ENCODE measurements around the gene MSI2. TPM values are rescaled to one million over a fixed set of nuclear protein-coding genes. Genes with fewer than 3 reads are reported as not detected.

Gene MSI2
- total RNA-seq, 1 donor from 2014 or later = 67.9 TPM

- no peaks in the 10 kb centered on the region for H3K9me3 ChIP-seq (ENCODE audit: insufficient read depth, low read depth, low read length)
- no peak overlapping the region for H3K4me3 ChIP-seq (ENCODE audit: insufficient read depth, low read depth, low read length)
- no peak overlapping the region for H3K27ac ChIP-seq (ENCODE audit: low read depth, low read length)
- no peaks in the 10 kb centered on the region for H3K27me3 ChIP-seq (ENCODE audit: insufficient read depth, low read length)
- Mint-ChIP-seq H3K4me3 (ENCODE audit: unreplicated experiment) (no peak overlapping the region), H3K4me1 (ENCODE audit: low read depth, unreplicated experiment) (no peaks in the 10 kb centered on the region), H3K27me3 (ENCODE audit: low read depth, unreplicated experiment) (no peaks in the 10 kb centered on the region), H3K9me3 (ENCODE audit: unreplicated experiment) (no peaks in the 10 kb centered on the region), H3K27ac (ENCODE audit: unreplicated experiment) (no peak overlapping the region), H3K36me3 (ENCODE audit: low read depth, unreplicated experiment) (peaks cover 21% of the 10 kb centered on the region)
- TF ChIP-seq CTCF (IDR thresholded peaks at IDR 0.05; ENCODE audit: insufficient read depth, low read depth, low read length) (no peak), EZH2 (IDR thresholded peaks at IDR 0.05; ENCODE audit: insufficient read depth, low read length) (no peak)
- no peak overlapping the region for H2AFZ ChIP-seq (ENCODE audit: low read depth, low read length)
- DNase-seq (ENCODE audit: low read depth) (no peak), FAIRE-seq (no peak)
- peaks cover 75% of the 10 kb centered on the region for H4K20me1 ChIP-seq (ENCODE audit: insufficient read depth, low read length)
- no peak overlapping the region for H3K9ac ChIP-seq (ENCODE audit: low read length)
- H3K4me1 ChIP-seq (ENCODE audit: insufficient read depth, low read length) = no peaks in the 10 kb centered on the region
- H3K36me3 ChIP-seq (ENCODE audit: insufficient read depth, low read length) = no peaks in the 10 kb centered on the region
- no peak overlapping the region for H3K4me2 ChIP-seq (ENCODE audit: low read length)
- H3K79me2 ChIP-seq (ENCODE audit: insufficient read depth, low read length) = peaks cover 15% of the 10 kb centered on the region
Measured at GRCh38 chr17:57338257-57338914, 82.1 kb downstream of the MSI2 start.

- H3K4me1 Mint-ChIP-seq (ENCODE audit: low read depth, unreplicated experiment) = no peaks in the 10 kb centered on the region
- Histone ChIP-seq H2AFZ (ENCODE audit: low read depth, low read length) (no peak overlapping the region), H4K20me1 (ENCODE audit: insufficient read depth, low read length) (peaks cover 73% of the 10 kb centered on the region)
Measured at GRCh38 chr17:57340160-57340981, 84.0 kb downstream of the MSI2 start.

More at GRCh38 chr17:57340160-57340981, 84.0 kb downstream of the MSI2 start:
- Histone ChIP-seq H3K4me2 (ENCODE audit: low read length) (no peak overlapping the region), H3K27ac (ENCODE audit: low read depth, low read length) (no peak overlapping the region), H3K4me1 (ENCODE audit: insufficient read depth, low read length) (no peaks in the 10 kb centered on the region), H3K36me3 (ENCODE audit: insufficient read depth, low read length) (no peaks in the 10 kb centered on the region), H3K4me3 (ENCODE audit: insufficient read depth, low read depth, low read length) (no peak overlapping the region), H3K79me2 (ENCODE audit: insufficient read depth, low read length) (peaks cover 14% of the 10 kb centered on the region), H3K9ac (ENCODE audit: low read length) (no peak overlapping the region), H3K9me3 (ENCODE audit: insufficient read depth, low read depth, low read length) (no peaks in the 10 kb centered on the region), H3K27me3 (ENCODE audit: insufficient read depth, low read length) (no peaks in the 10 kb centered on the region)
- TF ChIP-seq CTCF (IDR thresholded peaks at IDR 0.05; ENCODE audit: insufficient read depth, low read depth, low read length) (no peak), EZH2 (IDR thresholded peaks at IDR 0.05; ENCODE audit: insufficient read depth, low read length) (no peak)
- FAIRE-seq = no peak
- no peaks in the 10 kb centered on the region for H3K27me3 Mint-ChIP-seq (ENCODE audit: low read depth, unreplicated experiment)
- H3K27ac Mint-ChIP-seq (ENCODE audit: unreplicated experiment) = no peak overlapping the region
- peaks cover 21% of the 10 kb centered on the region for H3K36me3 Mint-ChIP-seq (ENCODE audit: low read depth, unreplicated experiment)
- H3K9me3 Mint-ChIP-seq (ENCODE audit: unreplicated experiment) = no peaks in the 10 kb centered on the region
- no peak overlapping the region for H3K4me3 Mint-ChIP-seq (ENCODE audit: unreplicated experiment)
- no peak for DNase-seq (ENCODE audit: low read depth)
